ENCODE results near the gene NCOA1.

- no peak for TF ChIP-seq GABPA (IDR thresholded peaks at IDR 0.05; ENCODE audit: low read depth)
- no peak for TF ChIP-seq CTCF (IDR thresholded peaks at IDR 0.05 in 2 of 3, conservative IDR thresholded peaks at IDR 0.05 in 1 of 3; ENCODE audit: control insufficient read depth in 2 of 3, extremely low read depth in 1 of 3, insufficient read depth in 1 of 3, low read depth in 3 of 3, low read length in 3 of 3)
- TF ChIP-seq EZH2 (IDR thresholded peaks at IDR 0.05; ENCODE audit: borderline replicate concordance, control insufficient read depth, low read depth, low read length), result no peak
- TF ChIP-seq TARDBP (IDR thresholded peaks at IDR 0.05; ENCODE audit: borderline replicate concordance), result no peak
- no peak for TF ChIP-seq IRF3 (IDR thresholded peaks at IDR 0.05)
- no peak for TF ChIP-seq FOS (IDR thresholded peaks at IDR 0.05; ENCODE audit: borderline replicate concordance, extremely low read depth, insufficient read length)
- TF ChIP-seq TAF1 (IDR thresholded peaks at IDR 0.05; ENCODE audit: borderline replicate concordance, low read depth, low read length), result no peak
- TF ChIP-seq NFIC (IDR thresholded peaks at IDR 0.05; ENCODE audit: low read depth, low read length), result no peak
- TF ChIP-seq USF2 (IDR thresholded peaks at IDR 0.05; ENCODE audit: borderline replicate concordance, low read depth, low read length), result no peak
- no peak for TF ChIP-seq CUX1 (IDR thresholded peaks at IDR 0.05; ENCODE audit: insufficient replicate concordance, low read depth, low read length)
- TF ChIP-seq CHD1 (IDR thresholded peaks at IDR 0.05; ENCODE audit: low read depth, low read length), result no peak
- no peak for TF ChIP-seq SMARCA5 (IDR thresholded peaks at IDR 0.05)
- TF ChIP-seq CHD2 (IDR thresholded peaks at IDR 0.05; ENCODE audit: borderline replicate concordance, low read depth, low read length), result no peak
- TF ChIP-seq EP300 (IDR thresholded peaks at IDR 0.05; ENCODE audit: borderline replicate concordance in 1 of 2, control insufficient read depth in 1 of 2, low read depth in 2 of 2, low read length in 2 of 2), result no peak
These were observed 55.6 kb downstream of the NCOA1 start for GRCh38 chr2:24546669-24547068.

Measured in GM12878 (cell line).